K562 (cell line): Measurements from ENCODE around the gene SLC39A3. TPM values are rescaled to one million over a fixed set of nuclear protein-coding genes. Genes with fewer than 3 reads are reported as not detected.

ENCODE experiments used
- DMBX1 ChIP-seq: fragments of 250-450 bp; sonication (Bioruptor Pico); IDR thresholded peaks from 2 replicates; pipeline ENCODE4 v1.8.0; 2022; ENCODE audit warnings: inconsistent platforms, mild to moderate bottlenecking, moderate library complexity, borderline replicate concordance
- EGR1 ChIP-seq: fragments of 450-650 bp; conservative IDR thresholded peaks from 2 replicates; pipeline ENCODE4 v1.6.1; 2017; ENCODE audit warnings: mild to moderate bottlenecking
- ELF2 ChIP-seq: fragments of 250-450 bp; sonication (Bioruptor Pico); IDR thresholded peaks from 2 replicates; pipeline ENCODE4 v1.5.0; 2021; ENCODE audit warnings: mild to moderate bottlenecking
- KAT2B ChIP-seq: IDR thresholded peaks from one replicate; pipeline ENCODE4 v1.6.1; 2012; ENCODE audit warnings: low read depth, mild to moderate bottlenecking, control low read depth, inconsistent platforms, low read length, moderate library complexity
- RBM39 ChIP-seq: fragments of 200-400 bp; formaldehyde crosslinking; optimal IDR thresholded peaks from 2 replicates; pipeline ENCODE3; 2018; ENCODE audit warnings: low read depth, low read length
- SIRT6 ChIP-seq: IDR thresholded peaks from one replicate; pipeline ENCODE4 v1.6.1; 2012; ENCODE audit warnings: low read depth, mild to moderate bottlenecking, control low read depth, inconsistent platforms, low read length, moderate library complexity
- SMARCA5 ChIP-seq: fragments of 450-650 bp; IDR thresholded peaks from 2 replicates; pipeline ENCODE4 v1.6.1; 2016
- SRSF1 ChIP-seq: fragments of 200-400 bp; formaldehyde crosslinking; IDR thresholded peaks from 2 replicates; pipeline ENCODE4 v1.6.1; 2017; ENCODE audit warnings: mild to moderate bottlenecking, low read depth, low read length, moderate library complexity
- WHSC1 ChIP-seq: IDR thresholded peaks from one replicate; pipeline ENCODE4 v1.6.1; 2012; ENCODE audit warnings: low read length, control low read depth, inconsistent platforms
- ZNF174 ChIP-seq: fragments of 250-450 bp; sonication (Bioruptor Pico); IDR thresholded peaks from 2 replicates; pipeline ENCODE4 v1.4.0; 2020; ENCODE audit warnings: mild to moderate bottlenecking
- polyA plus RNA-seq, 8 experiments: library from polyadenylated mRNA; depleted of rRNA in 4 of 8; stranded (reverse) in 5 of 8; unstranded in 3 of 8; fragments of >200 nt; fragmentation: Nextera tagmentation in 2 of 8; fragmentation: Illumina TruSeq in 1 of 8; extraction: Ambion mirVana in 2 of 8; extraction: Trizol in 1 of 8; gene quantifications; 2 replicates each; pipeline versions ENCODE4 v1.2.1 to v1.2.3, GENCODE V29; 2011 to 2014; ENCODE audit warnings: inconsistent platforms in 1 of 8, missing spikeins in 1 of 8
- total RNA-seq, 7 experiments: library from RNA; depleted of rRNA in 6 of 7; stranded (reverse); fragments of >200 nt in 6 of 7; fragmentation: Illumina TruSeq in 2 of 7; extraction: Trizol in 2 of 7; gene quantifications; 2 replicates each; pipeline versions ENCODE4 v1.2.1 to v1.2.3, GENCODE V29; 2011 to 2021; ENCODE audit warnings: low replicate concordance in 1 of 7
- TF ChIP-seq, protein P1 (sequence below): fragments of 450-650 bp; formaldehyde crosslinking; IDR thresholded peaks from 2 replicates; pipeline ENCODE4 v1.4.0; 2020; ENCODE audit warnings: mild to moderate bottlenecking, moderate library complexity
- TF ChIP-seq, protein P2 (sequence below): IDR thresholded peaks from 2 replicates; pipeline ENCODE4 v1.6.1; 2016; ENCODE audit warnings: missing genetic modification characterization, missing compliant biosample characterization
- TF ChIP-seq, protein P3 (sequence below): fragments of 450-650 bp; IDR thresholded peaks from 2 replicates; pipeline ENCODE4 v1.6.1; 2016; ENCODE audit warnings: antibody characterized with exemption
- TF ChIP-seq, protein P4 (sequence below): IDR thresholded peaks from 2 replicates; pipeline ENCODE4 v1.6.1; 2014; ENCODE audit warnings: antibody characterized with exemption
- TF ChIP-seq, protein P5 (sequence below), 2 experiments: IDR thresholded peaks; 2 replicates each; pipeline ENCODE4 v1.6.1; 2012; ENCODE audit warnings: improper control_type of control experiment in 2 of 2, low read depth in 2 of 2, low read length in 2 of 2, borderline replicate concordance in 1 of 2
- TF ChIP-seq, protein P6 (sequence below): sonication (generic); formaldehyde crosslinking; IDR thresholded peaks from 2 replicates; pipeline ENCODE4 v1.8.1; 2022; ENCODE audit warnings: missing genetic modification reagents
- TF ChIP-seq, protein P7 (sequence below): fragments of 450-650 bp; IDR thresholded peaks from 2 replicates; pipeline ENCODE4 v1.6.1; 2016; ENCODE audit warnings: low read depth, mild to moderate bottlenecking, moderate library complexity

The SLC39A3 gene
- total and polyA plus RNA-seq, 9 of the 15 experiments (the other 6 are each of a cell fraction or from before 2014, with no cell fraction given), result 2.3 to 215 (median 127) TPM

DNA sequence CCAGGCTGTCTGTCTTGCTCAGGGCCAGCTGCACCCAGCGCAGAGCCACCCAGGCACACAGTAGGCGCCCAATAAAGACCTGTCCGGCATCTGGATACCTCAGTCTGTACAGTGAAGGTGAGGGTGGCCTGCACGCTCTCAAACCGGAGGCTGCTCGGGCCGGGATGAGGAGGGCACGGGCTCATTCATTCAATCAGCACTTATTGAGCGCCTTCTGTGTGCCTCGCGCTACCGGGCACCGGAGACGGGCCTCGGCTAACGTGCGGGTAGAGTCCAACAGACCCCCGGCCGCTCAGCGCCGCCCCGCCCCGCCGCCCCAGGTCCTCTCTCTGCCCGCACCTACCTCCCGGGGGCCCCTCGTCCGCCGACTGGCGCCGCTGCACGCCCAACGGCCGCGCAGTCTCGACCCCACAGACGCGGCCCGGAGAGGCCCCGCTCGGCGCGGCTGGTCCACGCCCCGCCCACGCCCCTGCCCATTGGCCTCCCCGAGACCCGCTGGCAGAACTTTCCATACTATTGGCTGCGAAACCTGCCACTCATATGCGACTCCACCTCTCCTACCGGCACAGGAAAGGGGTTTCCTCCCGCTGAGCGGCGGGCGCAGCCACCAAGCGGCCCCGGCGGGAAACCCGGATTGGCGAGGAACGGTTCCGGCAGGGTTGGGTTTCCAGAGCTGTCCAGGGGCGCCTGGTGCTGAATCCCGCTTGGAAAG lies at the start of gene SLC39A3 (continued):
- TF ChIP-seq SIRT6 (no peak), ELF2 (CRISPR knock-in tag) (peak; percentile 48; the same call in 1 of the 2 replicates), EGR1 (peak; percentile 61; the same call in 1 of the 2 replicates), ZNF174 (CRISPR knock-in tag) (no peak), SMARCA5 (peak; percentile 61; the same call in 1 of the 2 replicates), RBM39 (no peak), KAT2B (no peak), WHSC1 (no peak), DMBX1 (CRISPR knock-in tag) (peak; percentile 97), SRSF1 (no peak)
- TF ChIP-seq, protein P1, sequence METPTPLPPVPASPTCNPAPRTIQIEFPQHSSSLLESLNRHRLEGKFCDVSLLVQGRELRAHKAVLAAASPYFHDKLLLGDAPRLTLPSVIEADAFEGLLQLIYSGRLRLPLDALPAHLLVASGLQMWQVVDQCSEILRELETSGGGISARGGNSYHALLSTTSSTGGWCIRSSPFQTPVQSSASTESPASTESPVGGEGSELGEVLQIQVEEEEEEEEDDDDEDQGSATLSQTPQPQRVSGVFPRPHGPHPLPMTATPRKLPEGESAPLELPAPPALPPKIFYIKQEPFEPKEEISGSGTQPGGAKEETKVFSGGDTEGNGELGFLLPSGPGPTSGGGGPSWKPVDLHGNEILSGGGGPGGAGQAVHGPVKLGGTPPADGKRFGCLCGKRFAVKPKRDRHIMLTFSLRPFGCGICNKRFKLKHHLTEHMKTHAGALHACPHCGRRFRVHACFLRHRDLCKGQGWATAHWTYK (CRISPR knock-in tag), result peak; percentile 72; the same call in 1 of the 2 replicates
- TF ChIP-seq, protein P2, sequence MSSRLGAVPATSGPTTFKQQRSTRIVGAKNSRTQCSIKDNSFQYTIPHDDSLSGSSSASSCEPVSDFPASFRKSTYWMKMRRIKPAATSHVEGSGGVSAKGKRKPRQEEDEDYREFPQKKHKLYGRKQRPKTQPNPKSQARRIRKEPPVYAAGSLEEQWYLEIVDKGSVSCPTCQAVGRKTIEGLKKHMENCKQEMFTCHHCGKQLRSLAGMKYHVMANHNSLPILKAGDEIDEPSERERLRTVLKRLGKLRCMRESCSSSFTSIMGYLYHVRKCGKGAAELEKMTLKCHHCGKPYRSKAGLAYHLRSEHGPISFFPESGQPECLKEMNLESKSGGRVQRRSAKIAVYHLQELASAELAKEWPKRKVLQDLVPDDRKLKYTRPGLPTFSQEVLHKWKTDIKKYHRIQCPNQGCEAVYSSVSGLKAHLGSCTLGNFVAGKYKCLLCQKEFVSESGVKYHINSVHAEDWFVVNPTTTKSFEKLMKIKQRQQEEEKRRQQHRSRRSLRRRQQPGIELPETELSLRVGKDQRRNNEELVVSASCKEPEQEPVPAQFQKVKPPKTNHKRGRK (tag), result no peak
- TF ChIP-seq, protein P3, sequence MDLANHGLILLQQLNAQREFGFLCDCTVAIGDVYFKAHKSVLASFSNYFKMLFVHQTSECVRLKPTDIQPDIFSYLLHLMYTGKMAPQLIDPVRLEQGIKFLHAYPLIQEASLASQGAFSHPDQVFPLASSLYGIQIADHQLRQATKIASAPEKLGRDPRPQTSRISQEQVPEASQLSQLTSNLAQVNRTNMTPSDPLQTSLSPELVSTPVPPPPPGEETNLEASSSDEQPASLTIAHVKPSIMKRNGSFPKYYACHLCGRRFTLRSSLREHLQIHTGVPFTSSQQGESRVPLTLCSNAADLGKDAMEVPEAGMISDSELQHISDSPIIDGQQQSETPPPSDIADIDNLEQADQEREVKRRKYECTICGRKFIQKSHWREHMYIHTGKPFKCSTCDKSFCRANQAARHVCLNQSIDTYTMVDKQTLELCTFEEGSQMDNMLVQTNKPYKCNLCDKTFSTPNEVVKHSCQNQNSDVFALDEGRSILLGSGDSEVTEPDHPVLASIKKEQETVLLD, result peak; percentile 62; the same call in 1 of the 2 replicates
- TF ChIP-seq, protein P4, sequence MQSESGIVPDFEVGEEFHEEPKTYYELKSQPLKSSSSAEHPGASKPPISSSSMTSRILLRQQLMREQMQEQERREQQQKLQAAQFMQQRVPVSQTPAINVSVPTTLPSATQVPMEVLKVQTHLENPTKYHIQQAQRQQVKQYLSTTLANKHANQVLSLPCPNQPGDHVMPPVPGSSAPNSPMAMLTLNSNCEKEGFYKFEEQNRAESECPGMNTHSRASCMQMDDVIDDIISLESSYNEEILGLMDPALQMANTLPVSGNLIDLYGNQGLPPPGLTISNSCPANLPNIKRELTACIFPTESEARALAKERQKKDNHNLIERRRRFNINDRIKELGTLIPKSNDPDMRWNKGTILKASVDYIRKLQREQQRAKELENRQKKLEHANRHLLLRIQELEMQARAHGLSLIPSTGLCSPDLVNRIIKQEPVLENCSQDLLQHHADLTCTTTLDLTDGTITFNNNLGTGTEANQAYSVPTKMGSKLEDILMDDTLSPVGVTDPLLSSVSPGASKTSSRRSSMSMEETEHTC, result no peak
- TF ChIP-seq, protein P5, sequence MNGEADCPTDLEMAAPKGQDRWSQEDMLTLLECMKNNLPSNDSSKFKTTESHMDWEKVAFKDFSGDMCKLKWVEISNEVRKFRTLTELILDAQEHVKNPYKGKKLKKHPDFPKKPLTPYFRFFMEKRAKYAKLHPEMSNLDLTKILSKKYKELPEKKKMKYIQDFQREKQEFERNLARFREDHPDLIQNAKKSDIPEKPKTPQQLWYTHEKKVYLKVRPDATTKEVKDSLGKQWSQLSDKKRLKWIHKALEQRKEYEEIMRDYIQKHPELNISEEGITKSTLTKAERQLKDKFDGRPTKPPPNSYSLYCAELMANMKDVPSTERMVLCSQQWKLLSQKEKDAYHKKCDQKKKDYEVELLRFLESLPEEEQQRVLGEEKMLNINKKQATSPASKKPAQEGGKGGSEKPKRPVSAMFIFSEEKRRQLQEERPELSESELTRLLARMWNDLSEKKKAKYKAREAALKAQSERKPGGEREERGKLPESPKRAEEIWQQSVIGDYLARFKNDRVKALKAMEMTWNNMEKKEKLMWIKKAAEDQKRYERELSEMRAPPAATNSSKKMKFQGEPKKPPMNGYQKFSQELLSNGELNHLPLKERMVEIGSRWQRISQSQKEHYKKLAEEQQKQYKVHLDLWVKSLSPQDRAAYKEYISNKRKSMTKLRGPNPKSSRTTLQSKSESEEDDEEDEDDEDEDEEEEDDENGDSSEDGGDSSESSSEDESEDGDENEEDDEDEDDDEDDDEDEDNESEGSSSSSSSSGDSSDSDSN (IDR thresholded peaks at IDR 0.05; ENCODE audit: borderline replicate concordance in 1 of 2, low read depth in 2 of 2, low read length in 2 of 2), result peak in 1 of 2 experiments; percentile 59; a peak in 1 of 4 replicates
- TF ChIP-seq, protein P6, sequence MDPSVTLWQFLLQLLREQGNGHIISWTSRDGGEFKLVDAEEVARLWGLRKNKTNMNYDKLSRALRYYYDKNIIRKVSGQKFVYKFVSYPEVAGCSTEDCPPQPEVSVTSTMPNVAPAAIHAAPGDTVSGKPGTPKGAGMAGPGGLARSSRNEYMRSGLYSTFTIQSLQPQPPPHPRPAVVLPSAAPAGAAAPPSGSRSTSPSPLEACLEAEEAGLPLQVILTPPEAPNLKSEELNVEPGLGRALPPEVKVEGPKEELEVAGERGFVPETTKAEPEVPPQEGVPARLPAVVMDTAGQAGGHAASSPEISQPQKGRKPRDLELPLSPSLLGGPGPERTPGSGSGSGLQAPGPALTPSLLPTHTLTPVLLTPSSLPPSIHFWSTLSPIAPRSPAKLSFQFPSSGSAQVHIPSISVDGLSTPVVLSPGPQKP (CRISPR knock-in tag), result no peak
- TF ChIP-seq, protein P7, sequence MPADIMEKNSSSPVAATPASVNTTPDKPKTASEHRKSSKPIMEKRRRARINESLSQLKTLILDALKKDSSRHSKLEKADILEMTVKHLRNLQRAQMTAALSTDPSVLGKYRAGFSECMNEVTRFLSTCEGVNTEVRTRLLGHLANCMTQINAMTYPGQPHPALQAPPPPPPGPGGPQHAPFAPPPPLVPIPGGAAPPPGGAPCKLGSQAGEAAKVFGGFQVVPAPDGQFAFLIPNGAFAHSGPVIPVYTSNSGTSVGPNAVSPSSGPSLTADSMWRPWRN, result no peak
